ENCODE results near the gene ZFP28.

Gene ZFP28

DNA sequence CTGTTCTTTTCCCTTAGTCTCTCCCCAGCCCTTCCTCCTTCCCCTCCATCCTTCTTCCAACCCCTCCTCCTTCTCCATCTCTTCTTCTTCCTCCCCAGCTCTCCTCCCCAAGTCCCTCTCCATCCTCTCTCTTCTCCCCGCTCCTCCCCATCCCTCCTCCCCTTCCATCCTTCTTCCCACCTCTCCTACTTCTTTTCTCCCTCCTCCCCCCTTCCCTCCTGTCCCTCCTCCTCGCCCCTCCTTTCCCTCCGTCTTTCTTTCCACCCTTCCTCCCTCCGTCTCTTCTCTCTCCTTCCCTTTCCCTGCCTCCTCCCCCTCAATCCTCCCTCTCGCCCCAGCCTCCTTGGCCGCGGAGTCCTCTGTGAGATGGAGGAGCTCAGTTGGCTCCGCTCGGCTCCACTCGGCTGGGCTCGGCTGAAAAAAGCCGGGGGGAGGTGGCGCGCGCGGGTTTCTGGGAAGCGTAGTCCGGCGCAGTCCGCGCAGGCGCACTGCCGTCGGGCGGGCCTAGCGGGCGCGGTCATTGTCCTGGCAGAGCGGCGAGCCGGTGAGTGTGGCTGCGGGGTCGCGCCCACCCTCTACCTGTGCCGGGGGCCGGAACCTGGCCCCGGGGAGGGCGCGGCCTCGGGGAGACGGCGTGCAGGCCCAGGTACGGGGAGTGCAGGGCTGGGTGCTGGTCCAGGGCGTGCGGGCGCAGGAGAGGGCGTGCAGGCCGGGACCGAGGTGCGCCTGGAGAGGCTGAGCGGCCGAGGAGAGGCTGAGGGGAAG, 56.2 kb downstream of the ZFP28 start, which contains the start of gene ZNF71:
Gene ZNF71 (plus strand): TSS at position 520 of the 765 bp plus-strand sequence. CDS start 6,257 bp downstream, outside the sequence.
- Histone ChIP-seq H3K4me1 (ENCODE audit: control insufficient read depth, low read length) (peaks cover 13% of the 10 kb centered on the region), H3K27ac (ENCODE audit: low read depth, low read length) (no peak within 1 kb of the TSS), H3K9me3 (ENCODE audit: control insufficient read depth, insufficient read depth, low read length) (peaks cover 10% of the 10 kb centered on the region; the same call in 1 of the 2 replicates), H3K9me2 (replicated peaks; ENCODE audit: control insufficient read depth, low read length) (no peaks in the 10 kb centered on the region; the same call in 1 of the 2 replicates), H3K79me2 (ENCODE audit: control insufficient read depth, low read length) (peaks cover 10% of the 10 kb centered on the region), H4K20me1 (ENCODE audit: control insufficient read depth, insufficient read depth, low read depth, low read length) (no peaks in the 10 kb centered on the region), H3F3A (ENCODE audit: control insufficient read depth, insufficient read depth) (no peaks in the 10 kb centered on the region), H3K36me3 (ENCODE audit: control insufficient read depth, low read length) (peaks cover 8% of the 10 kb centered on the region; the same call in 1 of the 2 replicates), H3K4me3 (ENCODE audit: low read length) (peak within 1 kb of the TSS; percentile 89), H3K4me2 (ENCODE audit: low read length) (peak within 1 kb of the TSS; percentile 79), H3K27me3 (ENCODE audit: control insufficient read depth, low read length) (no peaks in the 10 kb centered on the region)
- TF ChIP-seq, protein P1, sequence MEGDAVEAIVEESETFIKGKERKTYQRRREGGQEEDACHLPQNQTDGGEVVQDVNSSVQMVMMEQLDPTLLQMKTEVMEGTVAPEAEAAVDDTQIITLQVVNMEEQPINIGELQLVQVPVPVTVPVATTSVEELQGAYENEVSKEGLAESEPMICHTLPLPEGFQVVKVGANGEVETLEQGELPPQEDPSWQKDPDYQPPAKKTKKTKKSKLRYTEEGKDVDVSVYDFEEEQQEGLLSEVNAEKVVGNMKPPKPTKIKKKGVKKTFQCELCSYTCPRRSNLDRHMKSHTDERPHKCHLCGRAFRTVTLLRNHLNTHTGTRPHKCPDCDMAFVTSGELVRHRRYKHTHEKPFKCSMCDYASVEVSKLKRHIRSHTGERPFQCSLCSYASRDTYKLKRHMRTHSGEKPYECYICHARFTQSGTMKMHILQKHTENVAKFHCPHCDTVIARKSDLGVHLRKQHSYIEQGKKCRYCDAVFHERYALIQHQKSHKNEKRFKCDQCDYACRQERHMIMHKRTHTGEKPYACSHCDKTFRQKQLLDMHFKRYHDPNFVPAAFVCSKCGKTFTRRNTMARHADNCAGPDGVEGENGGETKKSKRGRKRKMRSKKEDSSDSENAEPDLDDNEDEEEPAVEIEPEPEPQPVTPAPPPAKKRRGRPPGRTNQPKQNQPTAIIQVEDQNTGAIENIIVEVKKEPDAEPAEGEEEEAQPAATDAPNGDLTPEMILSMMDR (IDR thresholded peaks at IDR 0.05; ENCODE audit: low read depth, low read length, poor library complexity, severe bottlenecking), result no peak
- no peak for TF ChIP-seq EZH2phosphoT487 (IDR thresholded peaks at IDR 0.05; ENCODE audit: borderline replicate concordance, low read length)

DNA sequence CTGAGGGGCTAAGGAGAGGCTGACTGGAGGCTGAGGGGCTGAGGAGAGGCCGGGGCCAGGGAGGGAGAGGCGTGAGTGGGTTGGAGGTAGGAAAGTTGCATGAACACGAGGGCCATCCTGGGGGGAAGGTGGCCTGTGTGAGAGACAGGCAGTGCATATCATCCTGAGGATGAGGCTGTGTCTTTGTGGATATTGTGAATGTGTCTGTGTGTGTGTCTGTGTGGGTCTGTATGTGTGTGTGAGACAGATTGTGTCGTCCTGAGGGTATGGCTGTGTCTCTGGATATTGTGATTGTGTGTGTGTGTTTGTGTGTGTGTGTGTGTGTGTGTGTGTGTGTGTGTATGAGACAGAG, 56.8 kb downstream of the ZFP28 start:
- H3K27me3 ChIP-seq (ENCODE audit: control insufficient read depth, low read length), result no peaks in the 10 kb centered on the region
- H3K9me3 ChIP-seq (ENCODE audit: control insufficient read depth, insufficient read depth, low read length), result peaks cover 7% of the 10 kb centered on the region; the same call in 1 of the 2 replicates
- no peaks in the 10 kb centered on the region for H3F3A ChIP-seq (ENCODE audit: control insufficient read depth, insufficient read depth)
- peak overlapping the region; percentile 79 for H3K4me2 ChIP-seq (ENCODE audit: low read length)
- no peaks in the 10 kb centered on the region; the same call in 1 of the 2 replicates for H3K9me2 ChIP-seq (replicated peaks; ENCODE audit: control insufficient read depth, low read length)
- peaks cover 8% of the 10 kb centered on the region; the same call in 1 of the 2 replicates for H3K36me3 ChIP-seq (ENCODE audit: control insufficient read depth, low read length)
- H3K4me3 ChIP-seq (ENCODE audit: low read length), result peak overlapping the region; percentile 89
- no peak overlapping the region for H3K27ac ChIP-seq (ENCODE audit: low read depth, low read length)
- H3K79me2 ChIP-seq (ENCODE audit: control insufficient read depth, low read length), result peaks cover 10% of the 10 kb centered on the region
- peaks cover 13% of the 10 kb centered on the region for H3K4me1 ChIP-seq (ENCODE audit: control insufficient read depth, low read length)
- TF ChIP-seq, protein P1 (IDR thresholded peaks at IDR 0.05; ENCODE audit: low read depth, low read length, poor library complexity, severe bottlenecking), result no peak
- no peak for TF ChIP-seq EZH2phosphoT487 (IDR thresholded peaks at IDR 0.05; ENCODE audit: borderline replicate concordance, low read length)
- no peaks in the 10 kb centered on the region for H4K20me1 ChIP-seq (ENCODE audit: control insufficient read depth, insufficient read depth, low read depth, low read length)

DNA sequence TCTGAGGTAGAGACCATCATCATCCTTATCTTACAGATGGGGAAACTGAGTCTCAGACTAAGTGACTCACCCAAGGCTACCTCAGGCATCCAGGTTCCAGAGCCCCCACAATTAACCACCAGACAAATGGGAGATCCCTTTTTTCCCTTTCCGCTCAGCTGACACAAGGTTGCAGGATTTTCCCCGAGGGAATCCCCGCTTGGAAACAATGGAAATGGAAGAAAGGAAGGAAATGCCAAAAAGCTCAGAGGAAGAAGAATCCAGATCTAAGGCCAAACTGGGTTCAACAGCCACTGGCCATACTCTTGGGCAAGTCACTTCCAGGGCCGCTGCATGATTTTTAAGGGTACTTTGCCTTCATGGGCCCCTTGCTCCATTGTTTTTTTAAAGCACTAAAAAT, 57.9 kb downstream of the ZFP28 start:
- H3K4me3 ChIP-seq (ENCODE audit: low read length), result no peak overlapping the region
- H3F3A ChIP-seq (ENCODE audit: control insufficient read depth, insufficient read depth), result no peaks in the 10 kb centered on the region
- peaks cover 15% of the 10 kb centered on the region; the same call in 1 of the 2 replicates for H3K9me3 ChIP-seq (ENCODE audit: control insufficient read depth, insufficient read depth, low read length)
- peaks cover 15% of the 10 kb centered on the region for H3K36me3 ChIP-seq (ENCODE audit: control insufficient read depth, low read length)
- H3K27ac ChIP-seq (ENCODE audit: low read depth, low read length), result no peak overlapping the region
- H3K4me1 ChIP-seq (ENCODE audit: control insufficient read depth, low read length), result peaks cover 13% of the 10 kb centered on the region
- no peaks in the 10 kb centered on the region; the same call in 1 of the 2 replicates for H3K9me2 ChIP-seq (replicated peaks; ENCODE audit: control insufficient read depth, low read length)
- no peaks in the 10 kb centered on the region for H4K20me1 ChIP-seq (ENCODE audit: control insufficient read depth, insufficient read depth, low read depth, low read length)
- TF ChIP-seq, protein P1 (IDR thresholded peaks at IDR 0.05; ENCODE audit: low read depth, low read length, poor library complexity, severe bottlenecking), result no peak
- TF ChIP-seq EZH2phosphoT487 (IDR thresholded peaks at IDR 0.05; ENCODE audit: borderline replicate concordance, low read length), result no peak
- H3K27me3 ChIP-seq (ENCODE audit: control insufficient read depth, low read length), result no peaks in the 10 kb centered on the region
- H3K79me2 ChIP-seq (ENCODE audit: control insufficient read depth, low read length), result peaks cover 10% of the 10 kb centered on the region
- H3K4me2 ChIP-seq (ENCODE audit: low read length), result no peak overlapping the region
